NCI-H2227 (cell line): Measurements from ENCODE around the gene DST.

ENCODE experiments used
- DNase-seq: peaks from one replicate; lab custom pipeline; 2025; ENCODE audit not compliant: unreplicated experiment; lab: John Stamatoyannopoulos, UW

DST gene

DNA sequence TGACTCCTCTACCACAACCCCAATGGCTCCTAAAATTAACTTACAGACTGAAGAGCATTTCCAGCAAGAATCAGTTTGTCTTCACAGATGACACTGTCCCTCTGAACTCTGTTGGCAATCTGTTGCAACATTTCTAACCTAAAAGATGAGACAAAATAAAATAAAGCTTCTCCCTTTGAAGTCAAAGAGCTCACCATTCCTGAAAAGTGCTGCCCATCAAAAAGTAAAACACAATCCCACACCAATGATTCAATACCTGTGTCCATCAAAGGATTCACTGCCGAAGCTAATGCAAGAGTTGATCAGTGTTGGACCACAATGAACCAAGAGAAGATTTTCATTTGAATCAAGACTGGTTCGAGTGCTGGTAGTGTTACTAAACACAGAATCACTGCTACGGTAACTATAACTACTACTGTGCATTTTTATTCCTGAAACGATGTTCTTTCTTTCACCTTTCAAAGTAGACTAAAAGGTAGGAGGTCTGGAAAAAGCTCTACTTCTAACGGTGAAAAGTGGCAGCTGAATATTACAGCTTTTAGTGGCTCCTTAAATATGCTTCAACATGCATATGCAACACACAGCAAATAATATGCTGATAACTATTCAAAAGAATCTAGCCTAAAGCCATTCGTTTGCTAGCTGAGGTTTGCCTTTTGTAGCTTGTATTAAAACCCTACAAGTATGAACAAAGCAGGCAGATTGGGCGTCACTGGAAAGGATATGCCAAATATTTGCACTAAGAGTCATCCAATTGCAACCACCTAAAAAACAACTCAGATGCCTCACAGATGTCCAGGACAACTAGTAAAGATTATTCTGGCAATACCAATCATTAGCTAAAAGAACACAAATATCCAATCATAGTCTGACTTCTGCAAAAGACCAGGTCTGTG, at the start of gene DST:
Gene DST (minus strand): TSS at position 524 of the 896 bp plus-strand sequence.
- DNase-seq: no peak

DNA sequence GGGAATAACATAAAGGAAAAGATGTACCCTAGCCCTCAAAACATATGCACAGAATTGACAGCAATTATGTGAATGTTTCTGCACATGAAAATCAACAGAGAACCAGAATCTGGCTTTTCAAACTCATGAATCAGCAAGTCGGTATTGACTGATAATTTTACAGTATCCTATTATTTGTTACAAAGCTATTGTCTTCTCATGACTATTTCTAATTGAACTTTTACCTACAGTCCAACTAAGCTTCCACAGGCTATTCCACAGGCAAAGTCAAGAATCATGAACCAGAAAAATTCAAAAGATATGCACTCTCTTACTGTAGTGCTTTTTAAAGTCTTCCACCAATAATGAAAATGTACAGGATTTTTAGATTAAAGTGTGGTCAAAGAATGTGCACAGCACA, 49.1 kb upstream of the DST start:
- DNase-seq: no peak

DNA sequence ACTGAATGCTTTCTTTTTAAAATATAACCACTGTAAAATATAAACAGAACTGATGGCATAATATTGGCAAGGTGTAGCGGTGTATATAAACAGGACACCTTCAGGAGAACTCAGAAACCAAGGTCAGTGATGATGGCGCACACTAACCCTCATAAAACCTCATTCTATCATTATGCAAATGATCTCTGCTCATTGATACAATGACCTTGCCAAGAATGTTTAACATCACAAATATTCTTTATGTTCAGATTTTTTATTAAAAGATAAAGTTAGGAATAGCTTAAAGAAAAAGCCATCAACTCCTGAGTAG, 48.6 kb upstream of the DST start:
- DNase-seq: no peak

DNA sequence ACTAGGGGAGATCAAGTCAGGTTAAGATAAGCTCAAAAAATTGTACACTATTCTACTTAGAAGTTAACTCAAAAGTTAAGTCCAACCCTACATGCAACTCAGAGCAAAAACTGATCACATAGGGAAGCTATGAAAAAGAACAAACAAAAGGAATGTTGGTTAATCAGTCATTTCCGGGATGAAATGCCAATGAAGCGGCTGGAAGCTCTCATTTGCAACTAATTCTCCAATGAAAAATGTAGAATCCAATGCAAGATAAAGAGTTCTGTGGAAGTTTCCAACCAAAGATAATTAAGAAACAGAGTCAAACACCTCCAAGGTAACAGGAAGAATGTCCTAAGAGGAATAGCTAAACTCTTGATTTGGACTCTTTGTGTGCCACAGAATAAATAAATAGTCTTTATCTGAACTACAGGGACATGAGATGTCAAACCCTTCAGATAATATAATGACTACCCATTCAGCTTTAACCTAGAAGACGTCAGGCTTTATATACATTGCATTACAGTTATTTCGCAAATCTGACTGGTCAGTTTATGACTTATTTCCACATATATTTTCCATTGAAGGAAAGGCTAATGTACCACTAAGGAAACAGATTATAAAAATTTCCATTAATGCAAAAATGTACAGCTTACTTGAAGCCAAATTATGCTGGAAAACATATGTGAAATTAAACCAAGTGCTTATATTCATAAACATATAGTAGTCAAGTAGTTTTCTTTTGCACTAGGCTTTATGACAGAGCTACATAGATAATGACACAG, 48.0 kb upstream of the DST start:
- no peak for DNase-seq

DNA sequence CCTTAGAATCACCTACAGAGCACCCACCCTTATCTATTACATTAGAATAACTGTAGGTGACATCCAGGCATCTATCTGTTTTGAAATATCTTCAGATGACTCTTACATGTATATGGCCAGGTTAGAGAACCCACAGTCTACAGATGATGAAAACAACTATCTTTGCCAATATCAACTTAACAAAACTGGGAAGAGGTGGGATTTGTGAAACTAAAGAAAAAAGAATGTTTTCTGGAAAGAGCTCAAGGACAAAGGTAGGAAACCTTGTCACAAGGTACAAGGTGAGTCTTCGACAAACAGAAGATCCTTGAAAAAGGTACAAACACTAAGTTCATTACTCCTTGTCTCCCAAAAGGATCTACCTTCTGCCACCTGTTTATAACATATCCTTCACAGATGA, 47.0 kb upstream of the DST start:
- DNase-seq: no peak

DNA sequence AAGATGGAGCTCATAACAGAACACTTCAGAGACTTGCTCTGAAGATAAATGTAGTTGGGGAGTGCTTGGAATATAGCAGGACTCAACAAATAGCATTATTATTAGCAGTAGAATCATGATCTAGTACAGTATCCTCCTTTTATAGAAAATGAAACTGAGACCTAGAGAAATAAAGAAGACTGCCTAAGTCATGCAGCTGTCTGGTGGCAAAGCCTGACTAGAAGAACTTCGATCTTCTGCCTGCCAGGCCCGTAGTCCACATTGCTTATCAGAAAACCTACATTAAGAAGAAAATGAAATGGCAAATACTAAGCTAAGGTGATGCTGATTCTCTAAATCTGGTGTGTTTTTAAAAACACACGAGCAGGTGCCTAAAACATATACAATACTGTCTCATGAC, 46.4 kb upstream of the DST start:
- DNase-seq: no peak

DNA sequence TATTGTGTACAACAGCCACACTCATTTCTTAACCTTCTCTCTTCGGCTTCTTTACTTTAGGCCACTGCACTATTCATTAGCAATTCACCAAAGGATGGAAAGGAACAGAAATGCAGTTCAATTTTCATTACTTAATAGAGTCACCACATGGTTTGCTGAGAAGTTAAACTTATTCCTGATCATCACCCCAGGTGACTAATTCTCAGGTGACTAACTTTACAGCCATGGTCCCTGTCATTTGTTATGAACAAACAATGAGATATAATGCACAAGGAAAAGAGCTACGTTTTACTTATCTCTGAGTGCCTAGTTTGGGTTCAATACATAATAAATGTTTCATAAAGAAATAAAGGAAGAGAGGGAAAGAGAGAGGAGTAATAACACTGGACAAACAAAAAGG, 45.8 kb upstream of the DST start:
- DNase-seq: no peak

DNA sequence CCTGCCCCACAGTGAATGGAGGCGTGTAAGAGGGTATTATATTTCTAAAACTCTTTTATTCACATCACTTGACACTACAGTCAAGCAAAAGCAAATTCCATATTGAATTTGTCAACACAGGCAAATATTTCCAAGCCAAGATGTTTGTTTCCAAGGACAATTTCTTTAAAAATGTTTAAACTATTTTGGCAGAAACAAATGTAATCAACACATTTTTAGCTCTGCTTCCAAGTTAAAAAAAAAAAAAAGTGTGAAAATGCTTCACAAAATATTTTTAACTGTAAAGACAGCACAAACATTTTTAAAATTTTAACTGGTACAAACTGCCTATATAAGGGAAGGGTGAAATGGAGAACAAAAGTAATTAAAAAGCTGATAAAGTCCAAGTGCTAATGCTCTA, 44.9 kb upstream of the DST start:
- DNase-seq: no peak

DNA sequence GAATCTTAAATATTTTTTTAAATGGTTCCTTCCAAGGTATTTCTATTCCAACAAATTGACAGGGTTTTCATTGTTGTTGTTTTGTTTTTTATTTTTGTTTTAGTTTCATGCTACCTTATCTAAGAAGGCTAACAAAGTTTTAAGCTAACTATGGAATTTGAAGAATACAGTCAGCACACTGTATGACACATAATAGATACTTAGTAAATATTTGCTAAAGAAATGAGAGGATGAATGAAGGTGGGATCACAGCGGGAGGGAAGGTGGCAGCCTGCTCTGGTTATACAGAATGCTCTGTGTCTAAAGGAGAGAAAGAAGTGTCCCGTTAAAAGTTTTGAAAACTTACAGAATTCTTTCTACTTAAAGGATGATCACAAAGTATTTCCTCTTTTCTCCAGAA, 43.7 kb upstream of the DST start:
- DNase-seq: no peak

DNA sequence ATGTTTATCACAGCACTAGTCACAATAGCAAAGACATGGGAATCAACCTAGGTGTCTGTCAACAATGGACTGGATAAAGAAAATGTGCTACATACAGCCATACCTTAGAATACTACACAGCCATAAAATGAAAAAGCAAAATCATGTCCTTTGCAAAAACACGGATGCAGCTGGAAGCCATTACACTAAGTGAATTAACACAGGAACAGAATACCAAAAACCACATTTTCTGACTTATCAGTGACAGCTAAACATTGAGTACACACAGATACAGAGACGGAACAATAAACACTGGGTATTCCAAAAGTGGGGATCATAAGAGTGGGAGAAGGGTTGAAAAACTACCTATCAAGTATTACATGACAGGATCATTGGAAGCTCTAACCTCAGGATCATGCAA, 43.3 kb upstream of the DST start:
- DNase-seq: no peak

DNA sequence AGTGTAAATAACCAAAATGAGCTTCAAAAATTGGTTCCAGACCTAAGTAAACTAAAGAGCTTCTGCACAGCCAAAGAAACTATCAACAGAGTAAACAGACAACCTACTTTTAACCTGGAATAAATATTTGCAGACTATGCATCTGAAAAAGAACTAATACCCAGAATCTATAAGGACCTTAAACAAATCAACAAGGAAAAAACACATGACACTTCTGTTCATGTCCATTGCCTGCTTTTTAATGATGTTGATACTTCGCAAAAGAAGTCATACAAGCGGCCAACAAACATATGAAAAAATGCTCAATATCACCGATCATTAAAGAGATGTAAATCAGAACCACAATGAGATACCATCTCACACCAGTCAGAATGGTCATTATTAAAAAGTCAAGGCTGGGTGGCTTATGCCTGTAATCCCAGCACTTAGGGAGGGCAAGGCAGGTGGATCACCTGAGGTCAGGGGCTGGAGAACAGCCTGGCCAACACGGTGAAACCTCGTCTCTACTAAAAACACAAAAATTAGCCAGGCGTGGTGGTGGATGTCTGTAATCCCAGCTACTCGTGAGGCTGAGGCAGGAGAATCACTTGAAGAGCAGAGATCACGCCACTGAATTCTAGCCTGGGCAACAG, 42.5 kb upstream of the DST start:
- no peak for DNase-seq

DNA sequence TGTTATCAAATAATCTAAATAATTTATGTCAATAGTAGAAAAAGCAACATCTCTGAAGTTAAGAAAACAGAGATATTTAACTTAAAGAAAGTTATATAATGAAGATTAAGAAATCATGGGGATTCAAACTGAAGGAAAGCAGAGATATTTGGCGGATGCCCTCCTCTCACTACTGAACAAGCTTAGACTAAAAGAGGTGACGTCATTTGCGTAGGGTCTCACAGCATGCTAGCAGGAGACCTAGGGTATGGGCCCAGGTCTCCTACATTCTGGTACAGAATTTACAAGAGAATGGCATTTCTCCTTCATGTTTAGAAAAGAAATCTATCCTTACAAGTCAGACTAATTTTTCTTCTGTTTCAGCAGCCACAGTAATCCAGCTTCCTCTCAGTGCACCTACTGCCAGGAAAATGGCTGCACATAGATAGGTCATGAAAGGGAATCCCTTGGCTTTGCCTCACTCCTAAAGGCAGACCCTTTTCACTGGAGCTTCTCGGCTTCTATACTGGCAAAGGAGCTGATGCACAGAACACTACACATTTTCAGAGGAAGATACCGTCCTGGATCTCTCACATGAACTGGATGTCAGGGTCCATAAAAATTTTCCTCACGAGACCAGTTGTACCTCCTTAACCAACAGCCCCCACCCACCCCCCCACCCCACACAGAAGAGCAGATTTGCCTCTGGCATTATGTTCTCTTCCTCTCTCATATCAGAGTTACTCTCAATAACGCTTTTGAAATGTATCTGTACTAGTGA, 41.8 kb upstream of the DST start:
- no peak for DNase-seq

DNA sequence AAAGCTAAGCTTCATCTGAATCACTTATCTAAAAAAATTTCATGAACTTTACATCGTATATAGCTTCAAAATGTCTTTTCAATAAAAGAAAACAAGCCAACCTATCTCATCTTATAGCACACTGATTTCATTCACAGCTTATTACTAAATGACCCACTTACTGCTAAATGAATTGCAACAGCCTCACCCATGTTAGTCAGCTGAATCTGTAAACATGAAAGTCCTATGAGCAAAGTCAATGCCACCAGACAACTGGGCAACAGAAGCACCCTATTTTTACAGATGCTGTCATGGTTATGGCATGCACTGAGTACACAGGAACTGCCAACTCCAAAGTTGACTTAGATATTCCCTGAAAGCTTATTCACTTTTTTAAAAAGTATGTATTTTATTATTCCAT, 41.2 kb upstream of the DST start:
- no peak for DNase-seq

DNA sequence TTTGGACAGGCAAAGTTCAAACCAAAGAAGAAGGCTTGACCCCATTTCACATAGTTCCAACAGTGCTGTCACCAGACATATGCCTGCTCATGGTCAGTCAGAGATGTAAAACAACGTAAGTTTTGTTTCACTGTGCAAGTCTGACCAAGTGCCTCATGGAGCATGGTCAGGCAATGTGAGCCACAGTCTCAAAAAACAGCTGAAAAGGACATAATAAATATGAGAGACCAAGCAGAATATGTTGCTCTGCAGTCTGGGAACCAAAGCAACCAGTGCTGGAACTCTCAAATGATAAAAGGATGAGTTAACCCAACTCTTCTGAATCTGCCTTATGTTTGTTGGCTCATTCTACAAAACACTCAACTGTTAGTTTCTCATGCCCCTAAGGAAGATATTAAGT, 39.9 kb upstream of the DST start:
- no peak for DNase-seq

DNA sequence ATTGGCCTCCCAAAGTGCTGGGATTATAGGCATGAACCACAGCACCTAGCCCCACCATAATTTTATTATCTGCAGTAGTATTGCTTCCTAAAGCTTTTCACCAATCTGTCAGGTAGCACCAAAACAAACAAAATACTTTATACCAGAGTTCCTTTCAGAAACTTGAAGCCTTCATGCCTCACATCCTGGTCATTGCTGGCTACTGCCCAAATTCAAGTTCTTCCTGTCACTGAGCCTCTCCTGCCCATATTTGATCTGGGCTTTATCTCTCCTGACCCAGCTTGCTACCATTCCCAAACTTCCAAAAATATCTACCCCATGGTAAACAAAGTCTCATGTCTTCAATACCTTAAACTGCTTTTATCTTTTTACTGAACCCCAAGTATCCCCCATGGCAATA, 34.9 kb upstream of the DST start:
- DNase-seq: no peak

DNA sequence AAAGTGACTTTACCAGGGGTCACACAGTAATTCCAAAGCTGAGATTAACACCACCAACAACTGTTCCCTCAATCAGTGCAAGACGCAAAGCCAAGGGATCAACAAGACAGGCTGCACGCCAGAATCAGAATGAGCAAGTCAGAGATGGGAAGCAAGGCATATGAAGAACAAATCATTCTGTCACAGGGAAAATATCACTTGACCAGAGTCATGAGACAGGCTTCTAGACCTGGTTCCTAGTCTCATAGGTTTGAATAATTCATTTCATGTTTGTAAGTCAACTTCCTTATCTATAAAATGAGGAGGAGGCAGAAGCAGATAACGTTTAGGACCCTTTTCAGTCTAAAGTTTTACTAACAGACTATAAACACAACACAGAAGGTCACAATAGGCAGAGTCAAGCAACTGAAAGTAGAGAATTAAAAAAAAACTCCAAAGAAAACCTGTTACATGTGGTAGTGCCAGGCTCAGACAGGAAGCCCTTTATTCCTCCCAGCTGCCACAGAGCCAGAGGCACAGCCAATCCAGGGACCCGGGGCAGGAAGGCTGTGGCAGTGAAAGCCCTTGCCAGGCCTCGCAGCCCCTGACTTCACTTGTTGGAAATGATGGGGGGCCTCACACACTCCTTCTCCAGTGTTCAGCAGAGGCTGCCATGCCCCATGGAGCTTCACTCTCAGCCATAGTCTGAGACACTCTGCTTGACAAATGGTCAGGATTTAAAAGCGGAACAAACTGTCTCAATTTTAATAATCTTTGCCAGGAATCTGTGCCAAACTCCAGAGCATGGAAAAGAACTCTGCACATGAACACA, 29.2 kb upstream of the DST start:
- DNase-seq: no peak

DNA sequence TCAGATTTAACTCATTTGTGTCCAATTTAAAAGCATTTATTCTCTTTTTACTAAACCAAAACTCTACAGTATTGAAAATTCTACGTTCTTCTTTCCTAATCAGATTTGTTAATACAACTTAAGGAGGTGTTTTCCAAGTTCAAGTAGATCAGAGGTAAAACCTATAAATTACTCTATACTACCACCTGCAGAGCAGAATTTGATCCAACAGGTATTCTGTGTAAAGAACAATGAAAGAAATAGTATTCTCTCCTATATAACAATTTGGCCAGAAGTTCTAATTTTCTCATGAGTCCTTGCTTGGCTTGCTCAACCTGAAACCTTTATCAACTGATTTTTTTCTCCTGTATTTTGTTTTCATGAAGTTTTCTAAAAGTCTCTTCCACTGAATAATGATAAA, 28.5 kb upstream of the DST start:
- no peak for DNase-seq

DNA sequence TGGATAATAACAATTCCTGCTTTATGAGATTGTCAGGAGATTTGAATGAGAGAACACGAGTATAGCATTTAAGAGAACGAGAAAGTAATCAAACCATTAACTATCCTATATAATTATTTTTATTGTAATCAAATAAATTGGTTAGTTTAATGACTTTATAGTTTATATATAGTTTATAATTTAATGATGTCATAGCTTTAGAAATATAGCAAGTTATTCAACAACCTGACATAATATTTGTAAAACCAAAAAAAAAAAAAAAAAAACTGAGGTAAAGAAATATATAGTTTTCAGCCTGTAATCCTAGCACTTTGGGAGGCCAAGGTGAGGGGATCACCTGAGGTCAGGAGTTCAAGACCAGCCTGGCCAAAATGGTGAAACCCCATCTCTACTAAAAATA, 26.4 kb upstream of the DST start:
- no peak for DNase-seq

DNA sequence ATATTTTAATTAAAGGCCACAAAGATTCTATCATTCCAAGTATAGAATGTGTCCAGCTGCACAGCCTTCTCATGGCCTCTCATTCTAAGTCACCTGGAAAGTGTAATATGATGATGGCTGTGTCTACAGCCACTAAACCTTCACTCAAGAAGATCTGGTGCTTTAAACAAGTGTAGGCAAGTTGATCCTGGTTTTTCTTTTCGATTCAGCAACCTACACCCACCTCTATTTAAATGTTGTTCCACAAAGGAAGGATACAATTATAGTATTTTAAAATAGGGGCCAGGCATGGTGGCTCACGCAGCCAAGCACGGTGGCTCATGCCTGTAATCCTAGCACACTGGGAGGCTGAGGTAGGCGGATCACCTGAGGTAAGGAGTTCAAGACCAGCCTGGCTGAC, 25.5 kb upstream of the DST start:
- DNase-seq: no peak

DNA sequence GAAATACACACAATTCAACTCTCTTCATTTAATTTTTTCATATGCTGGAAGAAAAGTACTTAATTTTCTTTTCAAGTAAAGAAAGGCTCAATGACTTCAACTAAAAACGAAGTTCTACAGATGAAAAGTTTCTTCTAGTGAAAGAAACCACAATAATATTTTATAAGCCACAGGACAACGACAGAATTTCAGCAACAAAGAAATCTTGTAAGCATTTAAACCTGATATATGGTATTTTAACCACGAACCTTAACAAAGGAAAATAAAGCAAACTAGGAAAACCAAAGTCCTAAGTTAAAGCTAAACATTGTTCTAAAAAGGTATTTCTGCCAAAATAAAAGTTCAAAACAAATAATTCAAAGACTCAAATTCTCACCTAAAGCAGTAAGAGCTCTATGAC, 24.6 kb upstream of the DST start:
- no peak for DNase-seq

DNA sequence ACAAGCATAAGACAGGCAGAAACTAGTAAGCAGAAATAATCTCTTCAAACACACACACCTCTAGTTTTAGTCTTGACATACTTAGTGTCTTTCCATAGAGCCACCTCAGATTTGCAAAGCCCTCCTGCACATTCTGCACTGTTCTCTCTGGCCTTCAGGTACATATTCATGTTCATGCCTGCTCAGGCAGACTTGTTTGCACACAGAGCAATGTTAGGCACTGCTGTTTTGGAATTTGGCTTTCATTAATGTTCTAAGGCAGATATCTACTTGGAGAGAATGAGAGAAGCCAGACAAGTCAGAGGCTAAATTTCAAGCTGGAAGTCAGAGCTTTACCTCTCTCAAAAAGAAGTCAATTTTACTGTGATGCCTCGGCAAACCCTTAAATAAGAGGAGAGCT, 21.3 kb upstream of the DST start:
- no peak for DNase-seq
